GM13976 (cell line): Measurements from ENCODE around the gene IFT27.

ENCODE experiments used
- DNase-seq: peaks from one replicate; pipeline ENCODE4 v3.0.0; 2012; ENCODE audit warnings: low spot score
- in situ Hi-C: fragments of 300-500 bp; cut with MboI; formaldehyde crosslinking; loops from one replicate; pipeline ENCODE4 v1.12.0; 2022; ENCODE audit warnings: low sequenced_read_pairs, mixed read lengths, inconsistent platforms; ENCODE audit not compliant: unreplicated experiment
- TF ChIP-seq, protein P1 (sequence below): IDR thresholded peaks from 2 replicates; pipeline ENCODE4 v1.5.1; 2012; ENCODE audit warnings: borderline replicate concordance, mild to moderate bottlenecking; ENCODE audit not compliant: insufficient read depth; ENCODE audit errors: extremely low read depth, missing control alignments, control extremely low read depth

Gene IFT27

GRCh38 chr22:36809351-36809750 lies 33.4 kb upstream of the IFT27 start:
- TF ChIP-seq, protein P1, sequence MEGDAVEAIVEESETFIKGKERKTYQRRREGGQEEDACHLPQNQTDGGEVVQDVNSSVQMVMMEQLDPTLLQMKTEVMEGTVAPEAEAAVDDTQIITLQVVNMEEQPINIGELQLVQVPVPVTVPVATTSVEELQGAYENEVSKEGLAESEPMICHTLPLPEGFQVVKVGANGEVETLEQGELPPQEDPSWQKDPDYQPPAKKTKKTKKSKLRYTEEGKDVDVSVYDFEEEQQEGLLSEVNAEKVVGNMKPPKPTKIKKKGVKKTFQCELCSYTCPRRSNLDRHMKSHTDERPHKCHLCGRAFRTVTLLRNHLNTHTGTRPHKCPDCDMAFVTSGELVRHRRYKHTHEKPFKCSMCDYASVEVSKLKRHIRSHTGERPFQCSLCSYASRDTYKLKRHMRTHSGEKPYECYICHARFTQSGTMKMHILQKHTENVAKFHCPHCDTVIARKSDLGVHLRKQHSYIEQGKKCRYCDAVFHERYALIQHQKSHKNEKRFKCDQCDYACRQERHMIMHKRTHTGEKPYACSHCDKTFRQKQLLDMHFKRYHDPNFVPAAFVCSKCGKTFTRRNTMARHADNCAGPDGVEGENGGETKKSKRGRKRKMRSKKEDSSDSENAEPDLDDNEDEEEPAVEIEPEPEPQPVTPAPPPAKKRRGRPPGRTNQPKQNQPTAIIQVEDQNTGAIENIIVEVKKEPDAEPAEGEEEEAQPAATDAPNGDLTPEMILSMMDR = no peak
- DNase-seq = no peak
- in situ Hi-C loops = no loop called here

- no peak for DNase-seq
- in situ Hi-C loops = no loop called here
- TF ChIP-seq, protein P1 = no peak
Observed at GRCh38 chr22:36808721-36809344, 32.9 kb upstream of the IFT27 start.

- in situ Hi-C loops = no loop called here
Observed at GRCh38 chr22:36807627-36808026, 31.7 kb upstream of the IFT27 start.

DNA sequence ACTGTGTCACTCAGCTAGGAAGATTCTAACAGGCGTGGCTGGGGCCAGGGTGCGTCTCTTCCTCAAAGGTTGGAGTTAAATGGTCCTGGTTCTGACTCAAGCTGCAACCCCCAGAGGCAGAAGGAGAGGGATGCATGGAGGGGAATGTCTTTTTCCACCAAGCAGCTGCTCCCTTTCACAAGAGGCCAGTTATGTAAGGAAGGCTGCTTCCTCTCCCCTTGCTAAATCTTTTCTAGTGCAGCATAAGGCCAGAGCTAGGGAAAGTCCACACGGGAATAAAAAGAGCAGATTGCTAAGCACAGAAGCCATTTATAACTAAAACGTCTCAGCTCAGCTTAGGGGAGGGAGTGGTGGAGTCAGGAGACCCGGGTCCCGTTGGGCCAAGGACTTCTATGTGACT lies 30.9 kb upstream of the IFT27 start:
- no peak for DNase-seq
- in situ Hi-C loops = no loop called here
- TF ChIP-seq, protein P1 = no peak

More at GRCh38 chr22:36807627-36808026, 31.7 kb upstream of the IFT27 start:
- DNase-seq = no peak
- TF ChIP-seq, protein P1 = no peak

GRCh38 chr22:36803358-36803757 lies 27.4 kb upstream of the IFT27 start:
- TF ChIP-seq, protein P1 = no peak
- in situ Hi-C loops = no loop called here
- DNase-seq = no peak

- TF ChIP-seq, protein P1 = no peak
- in situ Hi-C loops = no loop called here
- no peak for DNase-seq
Observed at GRCh38 chr22:36798674-36799066, 22.8 kb upstream of the IFT27 start.
